GM21723 (cell line): Measurements from ENCODE around the gene SPEM3.

Source experiments
- ATAC-seq: cut with Tn5 transposase; IDR thresholded peaks from one replicate; pipeline ENCODE4 v1.9.1; 2021; ENCODE audit warnings: mild to moderate bottlenecking, moderate library complexity; ENCODE audit not compliant: unreplicated experiment

The SPEM3 gene

GRCh38 chr17:7428557-7428956 is at the start of gene SPEM3:
Gene SPEM3, plus strand, starts transcription at chr17:7428857. Its CDS starts 46 bp downstream, at chr17:7428903.
- no peak for ATAC-seq

GRCh38 chr17:7379134-7379533 is 49.5 kb upstream of the SPEM3 start:
- ATAC-seq = no peak

- no peak for ATAC-seq
Observed at GRCh38 chr17:7380321-7380720, 48.3 kb upstream of the SPEM3 start.

- no peak for ATAC-seq
Observed at GRCh38 chr17:7380855-7381683, 47.6 kb upstream of the SPEM3 start, which contains the start of gene TNK1. Gene TNK1, plus strand, starts transcription at chr17:7381089. Its CDS starts 1,838 bp downstream, at chr17:7382927.

- no peak for ATAC-seq
Observed at GRCh38 chr17:7382901-7383300, 45.8 kb upstream of the SPEM3 start.

- no peak for ATAC-seq
Observed at GRCh38 chr17:7383371-7383741, 45.3 kb upstream of the SPEM3 start.

GRCh38 chr17:7383742-7384488 is 44.7 kb upstream of the SPEM3 start:
- ATAC-seq = peak; percentile 63

GRCh38 chr17:7384489-7385081 is 44.1 kb upstream of the SPEM3 start:
- no peak for ATAC-seq

- ATAC-seq = no peak
Observed at GRCh38 chr17:7388856-7389255, 39.8 kb upstream of the SPEM3 start.

- ATAC-seq = no peak
Observed at GRCh38 chr17:7389924-7390910, 38.4 kb upstream of the SPEM3 start.

GRCh38 chr17:7391307-7391706 is 37.4 kb upstream of the SPEM3 start:
- no peak for ATAC-seq

- no peak for ATAC-seq
Observed at GRCh38 chr17:7392696-7393612, 35.7 kb upstream of the SPEM3 start.

- peak; percentile 51 for ATAC-seq
Observed at GRCh38 chr17:7393613-7394451, 34.8 kb upstream of the SPEM3 start.

- ATAC-seq = peak; percentile 76
Observed at GRCh38 chr17:7394452-7395191, 34.0 kb upstream of the SPEM3 start, which contains the start of gene PLSCR3. Gene PLSCR3, minus strand, starts transcription at chr17:7394525. Its CDS starts 415 bp downstream, at chr17:7394110.

GRCh38 chr17:7396147-7396546 is 32.5 kb upstream of the SPEM3 start:
- ATAC-seq = no peak

GRCh38 chr17:7398612-7399011 is 30.0 kb upstream of the SPEM3 start:
- ATAC-seq = no peak

- ATAC-seq = no peak
Observed at GRCh38 chr17:7403043-7403726, 25.5 kb upstream of the SPEM3 start.
